ENCODE data around the gene FUZ. TPM values are rescaled to one million over a fixed set of nuclear protein-coding genes. Genes with fewer than 3 reads are reported as not detected.

The FUZ gene
- total RNA-seq, 1 donor from 2014 or later, result 13.2 TPM

GRCh38 chr19:49836176-49837008, 23.3 kb upstream of the FUZ start:
- no peak for DNase-seq (ENCODE audit: low read depth)
- H3K27me3 ChIP-seq (ENCODE audit: control insufficient read depth, insufficient read depth, low read length), result no peaks in the 10 kb centered on the region
- no peak overlapping the region for H3K4me3 ChIP-seq (ENCODE audit: low read depth, low read length)
- TF ChIP-seq CTCF (IDR thresholded peaks at IDR 0.05; ENCODE audit: insufficient read depth, low read length, poor library complexity, severe bottlenecking), result no peak
- H3K36me3 ChIP-seq (ENCODE audit: control insufficient read depth, insufficient read depth, low read length), result peaks cover 1% of the 10 kb centered on the region

GRCh38 chr19:49835562-49835961, 22.5 kb upstream of the FUZ start:
- DNase-seq (ENCODE audit: low read depth), result no peak
- Histone ChIP-seq H3K27me3 (ENCODE audit: control insufficient read depth, insufficient read depth, low read length) (no peaks in the 10 kb centered on the region), H3K36me3 (ENCODE audit: control insufficient read depth, insufficient read depth, low read length) (peaks cover 1% of the 10 kb centered on the region), H3K4me3 (ENCODE audit: low read depth, low read length) (no peak overlapping the region)
- TF ChIP-seq CTCF (IDR thresholded peaks at IDR 0.05; ENCODE audit: insufficient read depth, low read length, poor library complexity, severe bottlenecking), result no peak

GRCh38 chr19:49833599-49833998, 20.5 kb upstream of the FUZ start:
- TF ChIP-seq CTCF (IDR thresholded peaks at IDR 0.05; ENCODE audit: insufficient read depth, low read length, poor library complexity, severe bottlenecking), result no peak
- H3K27me3 ChIP-seq (ENCODE audit: control insufficient read depth, insufficient read depth, low read length), result no peaks in the 10 kb centered on the region
- H3K4me3 ChIP-seq (ENCODE audit: low read depth, low read length), result no peak overlapping the region
- H3K36me3 ChIP-seq (ENCODE audit: control insufficient read depth, insufficient read depth, low read length), result peaks cover 1% of the 10 kb centered on the region
- DNase-seq (ENCODE audit: low read depth), result no peak

- no peak overlapping the region for H3K4me3 ChIP-seq (ENCODE audit: low read depth, low read length)
- H3K36me3 ChIP-seq (ENCODE audit: control insufficient read depth, insufficient read depth, low read length), result peaks cover 1% of the 10 kb centered on the region
- no peak for DNase-seq (ENCODE audit: low read depth)
- TF ChIP-seq CTCF (IDR thresholded peaks at IDR 0.05; ENCODE audit: insufficient read depth, low read length, poor library complexity, severe bottlenecking), result no peak
- no peaks in the 10 kb centered on the region for H3K27me3 ChIP-seq (ENCODE audit: control insufficient read depth, insufficient read depth, low read length)
These were observed 19.5 kb upstream of the FUZ start for GRCh38 chr19:49832556-49832955.

GRCh38 chr19:49831592-49831991, 18.5 kb upstream of the FUZ start:
- no peak for DNase-seq (ENCODE audit: low read depth)
- no peak for TF ChIP-seq CTCF (IDR thresholded peaks at IDR 0.05; ENCODE audit: insufficient read depth, low read length, poor library complexity, severe bottlenecking)
- Histone ChIP-seq H3K27me3 (ENCODE audit: control insufficient read depth, insufficient read depth, low read length) (no peaks in the 10 kb centered on the region), H3K4me3 (ENCODE audit: low read depth, low read length) (no peak overlapping the region), H3K36me3 (ENCODE audit: control insufficient read depth, insufficient read depth, low read length) (peaks cover 1% of the 10 kb centered on the region)

- TF ChIP-seq CTCF (IDR thresholded peaks at IDR 0.05; ENCODE audit: insufficient read depth, low read length, poor library complexity, severe bottlenecking), result no peak
- H3K36me3 ChIP-seq (ENCODE audit: control insufficient read depth, insufficient read depth, low read length), result peaks cover 1% of the 10 kb centered on the region
- H3K27me3 ChIP-seq (ENCODE audit: control insufficient read depth, insufficient read depth, low read length), result no peaks in the 10 kb centered on the region
- no peak for DNase-seq (ENCODE audit: low read depth)
- no peak overlapping the region for H3K4me3 ChIP-seq (ENCODE audit: low read depth, low read length)
These were observed 17.7 kb upstream of the FUZ start for GRCh38 chr19:49830766-49831165.
